Fibroblast of the aortic adventitia (primary cell): Measurements from ENCODE around the gene PRRT4. TPM values are rescaled to one million over a fixed set of nuclear protein-coding genes. Genes with fewer than 3 reads are reported as not detected.

ENCODE experiments used
- DNase-seq: peaks from one replicate; pipeline ENCODE4 v3.0.0-alpha.2; 2010; ENCODE audit warnings: low read depth
- H3K4me3 ChIP-seq: 2 replicates; pipeline ENCODE4 v1.5.1; 2011; ENCODE audit warnings: low read depth, mild to moderate bottlenecking, control low read depth, low read length, moderate library complexity
- CTCF ChIP-seq: IDR thresholded peaks from 2 replicates; pipeline ENCODE4 v1.5.1; 2011; ENCODE audit warnings: mild to moderate bottlenecking, low read length, control low read depth, inconsistent platforms; ENCODE audit not compliant: insufficient read depth
- total RNA-seq: library from RNA; depleted of rRNA; stranded (reverse); fragments of >200 nt; gene quantifications from 2 replicates; pipeline ENCODE4 v1.2.3, GENCODE V29; 2012; ENCODE audit warnings: low replicate concordance

Gene PRRT4
- total RNA-seq, 1 donor, result 0.27 TPM

GRCh38 chr7:128407233-128407589 is 45.7 kb upstream of the PRRT4 start:
- no peak for TF ChIP-seq CTCF
- DNase-seq, result no peak
- H3K4me3 ChIP-seq, result no peak overlapping the region

GRCh38 chr7:128406314-128407232 is 45.1 kb upstream of the PRRT4 start:
- DNase-seq, result no peak
- TF ChIP-seq CTCF, result no peak
- peak overlapping the region; percentile 25 for H3K4me3 ChIP-seq

- H3K4me3 ChIP-seq, result peak overlapping the region; percentile 80
- DNase-seq, result no peak
- TF ChIP-seq CTCF, result no peak
These were observed 44.2 kb upstream of the PRRT4 start for GRCh38 chr7:128405471-128406313.

DNA sequence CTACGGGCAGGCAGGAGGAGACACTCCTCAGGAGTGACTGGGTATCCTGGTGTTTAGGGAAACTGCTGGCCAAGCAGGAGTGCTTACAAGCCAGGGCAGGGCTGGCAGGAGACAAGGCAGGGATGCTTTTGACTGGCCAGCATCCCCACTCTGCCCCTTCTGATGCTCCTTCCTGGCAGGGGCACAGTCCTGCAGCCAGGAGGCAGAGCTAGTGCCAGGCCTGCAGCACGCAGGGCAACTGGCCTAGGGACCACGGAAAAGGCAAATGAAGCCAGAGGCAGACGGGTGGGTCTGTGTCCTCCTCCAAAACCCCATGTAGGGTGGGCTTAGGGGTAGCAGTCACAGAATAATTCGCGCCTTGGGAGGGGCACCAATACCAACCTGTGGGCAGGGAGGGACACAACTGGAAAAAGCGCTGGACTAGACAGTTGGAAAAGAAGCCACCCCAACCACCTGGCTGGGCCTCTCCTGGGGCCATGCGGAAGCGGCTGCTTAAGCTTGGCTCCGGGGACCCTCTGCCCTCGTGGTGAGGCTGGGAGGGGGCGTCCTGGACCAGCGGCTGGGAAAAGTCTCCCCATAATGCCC is 43.5 kb upstream of the PRRT4 start:
- peak; percentile 32 for TF ChIP-seq CTCF
- DNase-seq, result no peak

GRCh38 chr7:128404143-128404681 is 42.7 kb upstream of the PRRT4 start:
- H3K4me3 ChIP-seq, result peak overlapping the region; percentile 80
- no peak for TF ChIP-seq CTCF
- no peak for DNase-seq

More for the DNA sequence above, 43.5 kb upstream of the PRRT4 start:
- H3K4me3 ChIP-seq, result peak overlapping the region; percentile 80

GRCh38 chr7:128403676-128404075 is 42.2 kb upstream of the PRRT4 start:
- TF ChIP-seq CTCF, result no peak
- DNase-seq, result no peak
- H3K4me3 ChIP-seq, result no peak overlapping the region
